ENCODE results near the gene NFAM1.

NFAM1 gene

DNA sequence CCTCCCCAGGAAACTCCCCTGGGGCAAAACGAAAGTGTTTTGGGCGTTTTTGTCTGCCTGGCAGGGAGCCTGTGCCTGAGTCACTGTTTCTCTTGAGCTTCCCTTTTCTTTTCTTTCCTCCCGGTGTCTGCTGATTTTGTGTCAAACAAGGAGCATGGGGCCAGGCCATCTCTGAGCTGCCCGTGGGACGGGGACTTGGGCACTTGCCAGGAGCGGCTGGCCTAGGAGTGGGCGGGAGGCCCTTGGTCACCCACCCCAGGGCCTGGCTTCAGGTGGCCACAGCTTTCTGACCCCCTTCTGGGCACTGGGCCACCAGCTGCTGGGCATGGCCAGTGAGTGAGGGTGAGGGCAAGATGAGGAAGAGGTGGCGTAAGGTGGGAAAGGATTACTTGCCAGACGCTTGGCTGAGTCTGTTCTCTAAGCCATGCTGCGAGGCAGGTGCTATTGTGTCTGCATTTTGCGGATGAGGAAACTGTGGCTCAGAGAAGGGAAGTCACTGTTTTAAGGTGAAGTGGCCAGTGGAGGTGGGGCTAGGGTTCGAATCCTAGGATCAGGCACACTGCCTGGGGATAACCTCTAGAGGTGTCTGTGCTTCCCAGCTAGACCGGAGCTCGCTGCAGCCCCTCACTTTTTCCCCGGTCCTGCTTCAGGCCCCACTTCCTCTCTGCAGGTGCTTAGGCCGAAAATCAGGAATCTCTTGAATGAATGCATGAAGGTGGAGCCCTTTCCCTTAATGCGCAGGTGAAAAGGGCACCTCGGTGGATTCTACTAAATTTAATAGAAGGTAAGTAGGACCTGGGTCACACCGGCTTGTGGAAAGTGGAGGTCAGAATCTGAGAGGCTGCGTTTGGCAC, 7.8 kb upstream of the NFAM1 start:
- FAIRE-seq: no peak

DNA sequence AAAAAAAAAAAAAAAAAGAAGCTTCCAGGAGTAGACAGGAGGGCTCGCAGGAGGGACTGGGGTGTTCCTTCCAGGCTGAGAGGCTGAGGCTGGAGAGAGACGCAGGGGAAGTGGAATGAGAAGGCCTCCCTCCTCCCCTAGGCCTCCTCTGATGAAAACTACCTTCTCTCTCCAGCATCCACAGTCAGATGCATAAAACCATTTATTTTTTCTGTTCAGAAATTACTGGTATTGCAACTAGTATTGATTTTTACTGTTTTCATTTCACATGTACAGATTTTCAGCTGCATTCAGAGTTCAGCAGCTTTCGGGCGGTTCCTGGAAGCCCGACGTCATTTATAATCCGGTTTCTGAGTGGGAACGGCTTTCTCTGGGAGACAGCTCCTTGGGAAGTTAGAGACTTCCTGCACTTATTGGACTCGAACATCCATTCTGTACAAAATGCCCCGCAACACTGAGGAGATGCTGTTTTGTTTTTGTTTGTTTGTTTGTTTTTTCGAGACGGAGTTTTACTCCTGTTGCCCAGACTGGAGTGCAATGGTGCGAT, 6.9 kb upstream of the NFAM1 start:
- no peak for FAIRE-seq

DNA sequence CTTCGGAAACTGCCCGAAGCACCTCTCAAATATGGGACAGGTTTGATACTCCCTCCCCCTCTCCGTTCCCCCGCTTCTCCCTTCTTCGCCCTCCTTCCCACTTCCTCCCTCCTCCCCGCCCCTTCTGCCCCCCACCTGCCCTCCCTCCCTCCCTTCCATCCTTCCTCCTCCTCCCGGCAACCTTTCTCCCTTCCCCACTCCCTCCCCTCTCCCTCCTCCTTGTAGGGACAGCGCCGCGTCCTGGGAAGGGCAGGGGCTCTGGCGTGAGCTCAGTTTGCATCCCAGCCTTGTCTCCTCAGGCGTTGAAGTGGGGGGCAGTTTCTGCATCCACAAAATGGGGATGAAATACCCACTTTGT, 6.1 kb upstream of the NFAM1 start:
- FAIRE-seq: no peak

DNA sequence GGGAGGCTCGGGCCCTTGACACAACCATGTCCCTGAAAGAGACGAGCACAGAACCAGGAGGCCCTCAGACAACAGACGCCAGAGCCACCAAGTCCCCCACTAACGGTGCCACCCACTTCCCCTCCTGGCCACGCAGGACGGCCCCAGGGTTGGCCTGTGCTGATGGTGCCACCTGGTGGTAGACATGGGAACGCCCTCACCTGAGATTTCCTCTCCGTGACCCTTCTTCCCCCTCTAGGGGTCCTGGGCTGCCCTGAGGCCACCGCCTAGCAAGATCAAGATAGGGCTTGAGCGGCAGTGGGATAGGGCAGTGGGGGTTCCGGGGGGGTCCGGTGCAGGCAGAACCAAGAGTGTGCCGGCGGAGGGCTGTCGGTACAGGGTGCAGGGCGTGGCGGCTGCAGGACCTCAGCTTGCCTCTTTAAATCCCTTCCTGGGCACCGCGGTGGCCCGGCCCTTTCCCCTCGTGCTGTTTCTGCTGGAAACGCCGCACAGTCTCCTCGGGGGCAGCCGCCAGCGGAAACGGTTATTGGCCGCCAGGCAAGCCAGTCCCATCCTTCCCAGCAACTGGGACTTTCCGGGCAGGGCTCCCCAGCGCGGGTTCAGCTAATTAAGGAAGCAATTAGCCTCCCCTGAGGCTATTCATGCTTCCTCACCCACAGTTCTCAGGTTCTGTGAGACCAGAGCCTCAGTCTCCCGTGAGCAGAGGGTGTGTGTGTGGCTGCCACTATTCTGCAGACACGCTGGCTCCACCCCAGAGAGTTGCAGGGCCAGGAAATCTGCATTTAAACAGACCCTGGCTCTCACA, 5.5 kb upstream of the NFAM1 start:
- no peak for FAIRE-seq

- no peak for FAIRE-seq
Measured at GRCh38 chr22:42436404-42436803, 4.2 kb upstream of the NFAM1 start.

DNA sequence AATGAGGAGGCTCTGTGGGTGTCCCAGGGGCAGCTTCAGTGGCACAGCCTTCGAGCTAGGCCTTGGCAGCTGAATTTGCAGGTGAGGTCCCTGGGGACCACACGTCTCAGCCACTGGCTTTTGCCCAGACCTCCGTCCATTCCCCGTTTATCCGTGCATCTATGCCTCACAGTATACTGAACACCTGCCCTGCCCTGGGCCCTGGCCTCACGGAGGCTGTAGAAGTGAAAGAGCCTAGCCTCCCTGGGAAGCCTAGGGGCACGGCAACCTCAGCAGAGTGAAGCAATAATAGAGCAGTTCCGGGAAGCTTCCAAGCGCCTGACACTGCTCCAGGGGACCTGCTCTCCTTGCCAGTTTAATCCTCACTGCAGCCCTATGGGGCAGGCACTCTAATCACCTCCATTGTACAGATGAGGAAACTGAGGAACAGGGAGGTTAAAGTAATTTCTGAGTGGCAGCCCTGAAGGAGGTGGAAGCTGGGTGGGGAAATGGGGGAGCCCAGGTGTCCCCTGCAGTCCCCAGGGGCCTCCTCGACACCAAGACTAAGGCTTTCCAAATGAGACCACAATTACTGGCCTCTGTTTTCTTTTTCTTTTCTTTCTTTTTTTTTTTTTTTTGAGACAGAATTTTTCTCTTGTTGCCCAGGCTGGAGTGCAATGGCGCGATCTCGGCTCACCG, 2.7 kb upstream of the NFAM1 start:
- no peak for FAIRE-seq

DNA sequence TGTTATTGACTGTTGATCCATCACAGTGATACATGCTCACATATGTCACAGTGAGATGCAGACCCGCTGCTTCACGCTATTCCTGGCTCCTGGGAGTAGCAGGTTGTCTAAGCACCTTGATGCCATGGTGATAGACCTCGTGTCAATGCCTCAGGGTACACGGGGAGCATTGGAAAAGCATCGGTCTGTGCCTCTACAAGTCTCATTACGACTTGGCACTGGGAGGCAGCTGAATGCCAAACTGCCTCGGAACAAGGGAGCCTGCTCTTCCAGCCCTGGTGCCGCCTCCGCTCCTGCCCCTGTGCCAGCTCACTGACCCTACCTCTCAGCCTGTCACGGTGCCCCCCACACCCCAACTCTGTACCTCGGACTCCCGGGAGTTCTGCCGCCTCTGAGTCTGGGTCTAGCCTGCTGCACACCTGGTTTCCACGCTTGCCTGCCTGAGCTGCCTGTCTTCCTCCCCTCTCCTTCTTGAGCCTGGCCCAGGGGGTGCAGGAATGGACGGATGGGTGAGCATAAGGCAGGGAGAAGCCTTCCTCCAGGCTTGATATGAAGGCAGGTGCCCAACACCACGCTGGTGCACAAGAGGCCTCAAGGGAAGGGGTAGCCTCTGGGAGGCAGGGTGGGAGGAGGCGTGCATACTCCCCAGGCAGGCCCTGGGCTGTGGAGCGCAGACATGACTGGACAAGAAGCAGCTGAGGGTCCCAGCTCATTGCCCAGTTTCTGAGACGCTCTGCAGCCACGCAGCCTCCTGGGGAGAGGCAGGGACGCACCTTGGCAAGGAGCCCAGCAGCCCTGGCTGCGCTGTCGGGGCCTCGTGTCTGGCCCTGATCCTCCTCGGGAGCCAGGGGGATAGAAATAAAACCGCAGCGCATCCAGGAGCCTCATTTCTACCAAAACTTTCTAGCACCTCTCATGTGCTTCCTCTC, 1.8 kb upstream of the NFAM1 start:
- FAIRE-seq: no peak

DNA sequence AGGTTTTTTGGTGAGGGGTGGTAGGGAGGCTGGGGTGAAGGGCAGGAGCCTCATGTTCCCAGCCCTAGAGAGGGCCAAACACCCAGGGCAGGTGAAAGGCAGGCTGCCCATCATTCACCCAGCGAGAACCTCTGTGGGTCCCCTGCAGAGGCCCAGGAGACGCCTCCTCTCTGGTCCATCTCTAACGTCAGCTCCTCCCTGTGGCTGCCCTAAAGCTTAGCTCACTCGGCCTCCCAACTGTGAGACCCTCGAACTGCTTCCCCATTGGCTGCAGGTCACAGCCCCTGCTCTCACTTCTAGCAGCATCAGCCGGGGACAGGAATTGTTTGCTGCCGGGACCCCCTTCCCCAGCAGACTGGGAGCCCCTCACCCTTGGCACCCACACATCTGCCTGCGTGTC, 615 bp upstream of the NFAM1 start:
- FAIRE-seq: no peak

- FAIRE-seq: no peak
Measured at GRCh38 chr22:42431401-42432019, 693 bp downstream of the NFAM1 start.

GRCh38 chr22:42430528-42431125, 1.6 kb downstream of the NFAM1 start:
- no peak for FAIRE-seq

GRCh38 chr22:42428760-42429159, 3.4 kb downstream of the NFAM1 start:
- no peak for FAIRE-seq

- FAIRE-seq: no peak
Measured at GRCh38 chr22:42428025-42428424, 4.2 kb downstream of the NFAM1 start.

DNA sequence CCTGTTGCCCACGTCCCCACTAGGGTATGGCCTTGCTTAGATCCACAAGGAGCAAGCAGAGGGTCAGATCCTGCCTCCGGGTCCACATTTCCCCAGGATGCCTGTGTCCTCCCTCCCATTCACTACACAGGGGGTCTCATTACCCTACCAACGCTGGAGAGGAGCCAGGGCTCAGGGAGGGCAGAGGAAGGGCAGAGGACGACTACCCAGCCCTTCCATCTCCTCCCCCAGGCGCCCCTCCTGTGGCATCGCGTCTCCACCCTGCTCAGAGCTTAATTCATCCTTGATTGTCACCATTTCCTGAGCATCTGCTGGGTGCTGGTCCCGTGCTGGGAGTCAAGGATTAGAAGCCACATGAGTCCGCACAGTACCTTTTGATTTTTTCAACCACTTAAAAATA, 5.0 kb downstream of the NFAM1 start:
- FAIRE-seq: no peak

GRCh38 chr22:42425989-42426355, 6.2 kb downstream of the NFAM1 start:
- FAIRE-seq: no peak

- no peak for FAIRE-seq
Measured at GRCh38 chr22:42425337-42425988, 6.7 kb downstream of the NFAM1 start.

DNA sequence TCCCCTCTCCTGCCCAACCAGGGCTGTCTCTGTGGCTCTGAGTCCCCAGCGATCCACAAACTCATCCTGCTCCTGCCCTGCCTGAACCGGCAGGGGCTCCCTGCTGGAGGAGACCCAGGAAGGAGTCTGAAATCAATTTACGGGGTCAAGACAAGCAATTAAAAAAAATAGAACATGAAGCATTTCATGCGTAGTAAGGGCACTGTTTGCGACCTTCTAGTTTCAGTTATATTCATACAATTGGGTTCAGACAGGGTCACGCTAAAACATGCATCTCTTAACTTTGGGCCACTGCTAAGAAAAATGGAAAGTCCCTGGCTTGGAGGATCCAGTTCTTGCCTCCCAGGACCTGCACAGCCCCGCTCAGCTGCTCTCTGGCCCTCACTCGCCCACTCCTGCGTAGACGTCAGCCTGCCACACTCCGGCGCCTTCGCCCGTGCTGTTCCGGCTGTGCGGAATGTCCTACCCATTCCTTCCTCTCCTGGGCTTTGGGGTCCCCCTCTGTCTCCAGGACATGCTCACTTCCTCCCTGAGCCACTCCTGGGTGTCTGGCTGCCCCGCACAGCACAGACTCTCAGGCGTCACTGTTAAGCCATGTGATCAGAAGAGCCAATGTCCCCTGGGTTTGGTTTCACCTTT, 12.8 kb downstream of the NFAM1 start:
- FAIRE-seq: no peak

GRCh38 chr22:42418811-42419242, 13.4 kb downstream of the NFAM1 start:
- FAIRE-seq: no peak

DNA sequence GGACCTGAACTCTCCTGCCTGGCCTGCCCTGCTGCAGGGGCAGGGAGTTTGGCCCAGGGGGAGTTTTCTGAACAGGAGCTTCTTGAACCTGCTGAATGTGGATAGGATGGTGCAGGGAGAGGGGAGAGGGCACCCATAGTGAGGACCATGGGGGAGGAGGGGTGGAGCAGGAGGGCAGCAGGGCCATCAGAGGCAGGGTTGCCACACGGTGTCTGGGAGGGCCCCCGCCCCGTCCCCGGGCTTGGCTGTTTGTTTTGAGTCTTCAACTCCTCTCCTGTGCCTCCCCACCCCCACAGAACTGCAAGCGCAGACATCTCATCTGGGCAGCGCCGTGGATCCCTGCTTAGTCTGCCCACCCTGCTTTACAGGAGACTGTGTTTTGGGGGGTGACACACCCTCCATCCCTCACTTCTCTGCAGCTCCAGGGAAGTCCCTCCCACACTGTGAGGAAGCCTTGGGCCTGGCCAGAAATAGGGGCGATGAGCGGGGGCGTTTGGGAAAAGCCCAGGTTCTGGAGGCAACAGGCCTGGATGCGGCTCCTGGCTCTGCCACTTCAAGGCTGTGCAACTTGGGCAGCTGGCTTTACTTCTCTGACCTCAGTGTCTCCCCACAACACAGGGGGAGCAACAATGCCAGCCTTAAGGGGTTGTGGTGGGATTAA, 14.4 kb downstream of the NFAM1 start:
- no peak for FAIRE-seq

GRCh38 chr22:42416671-42417230, 15.5 kb downstream of the NFAM1 start:
- no peak for FAIRE-seq
